HEK293T (cell line): ENCODE data around the gene THEM4.

Source experiments
- ARNT ChIP-seq: fragments of 450-650 bp; IDR thresholded peaks from 2 replicates; pipeline ENCODE4 v1.6.1; 2017; ENCODE audit warnings: mild to moderate bottlenecking
- BHLHE40 ChIP-seq: fragments of 450-650 bp; IDR thresholded peaks from 2 replicates; pipeline ENCODE4 v1.6.1; 2016; ENCODE audit warnings: mild to moderate bottlenecking, moderate library complexity, borderline replicate concordance
- ELF4 ChIP-seq: fragments of 450-650 bp; IDR thresholded peaks from 2 replicates; pipeline ENCODE4 v1.6.1; 2017; ENCODE audit warnings: antibody characterized with exemption
- FOXA1 ChIP-seq: fragments of 450-650 bp; IDR thresholded peaks from 2 replicates; pipeline ENCODE4 v1.6.1; 2016; ENCODE audit warnings: mild to moderate bottlenecking
- FOXM1 ChIP-seq: fragments of 450-650 bp; IDR thresholded peaks from 2 replicates; pipeline ENCODE4 v1.6.1; 2017; ENCODE audit warnings: mild to moderate bottlenecking, borderline replicate concordance
- HDGF ChIP-seq: fragments of 450-650 bp; IDR thresholded peaks from 2 replicates; pipeline ENCODE4 v1.6.1; 2017; ENCODE audit warnings: antibody characterized with exemption, borderline replicate concordance
- LEF1 ChIP-seq: fragments of 450-650 bp; IDR thresholded peaks from 2 replicates; pipeline ENCODE4 v1.6.1; 2017; ENCODE audit warnings: mild to moderate bottlenecking, borderline replicate concordance
- NFRKB ChIP-seq: fragments of 450-650 bp; IDR thresholded peaks from 2 replicates; pipeline ENCODE4 v1.6.1; 2016; ENCODE audit warnings: mild to moderate bottlenecking, moderate library complexity
- SP1 ChIP-seq: fragments of 450-650 bp; IDR thresholded peaks from 2 replicates; pipeline ENCODE4 v1.6.1; 2017
- SUZ12 ChIP-seq: fragments of 450-650 bp; IDR thresholded peaks from 2 replicates; pipeline ENCODE4 v1.6.1; 2016; ENCODE audit warnings: mild to moderate bottlenecking
- TARDBP ChIP-seq: fragments of 450-650 bp; IDR thresholded peaks from 2 replicates; pipeline ENCODE4 v1.6.1; 2016
- TF ChIP-seq, protein P1 (sequence below): fragments of 450-650 bp; IDR thresholded peaks from 2 replicates; pipeline ENCODE4 v1.6.1; 2016

DNA sequence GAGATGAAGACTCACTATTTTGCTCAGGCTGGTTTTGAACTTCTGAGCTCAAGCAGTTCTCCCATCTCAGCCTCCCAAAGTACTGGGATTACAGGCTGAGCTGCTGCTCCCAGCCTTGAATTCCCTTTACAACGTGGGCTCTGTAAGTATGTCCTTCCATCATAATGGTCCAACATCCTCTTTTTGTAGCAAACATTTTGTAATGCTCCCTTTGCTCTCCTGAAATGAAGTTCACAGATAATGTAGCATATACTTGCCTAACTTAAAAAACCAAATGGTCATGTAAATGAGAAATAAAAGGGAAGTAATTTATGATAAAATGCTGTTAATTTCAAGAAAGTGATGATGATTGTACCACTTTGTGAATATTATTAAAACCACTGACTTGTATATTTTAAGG, 30.5 kb upstream of the THEM4 start:
- no peak for TF ChIP-seq SUZ12
- TF ChIP-seq TARDBP = no peak
- TF ChIP-seq FOXM1 = no peak
- TF ChIP-seq, protein P1, sequence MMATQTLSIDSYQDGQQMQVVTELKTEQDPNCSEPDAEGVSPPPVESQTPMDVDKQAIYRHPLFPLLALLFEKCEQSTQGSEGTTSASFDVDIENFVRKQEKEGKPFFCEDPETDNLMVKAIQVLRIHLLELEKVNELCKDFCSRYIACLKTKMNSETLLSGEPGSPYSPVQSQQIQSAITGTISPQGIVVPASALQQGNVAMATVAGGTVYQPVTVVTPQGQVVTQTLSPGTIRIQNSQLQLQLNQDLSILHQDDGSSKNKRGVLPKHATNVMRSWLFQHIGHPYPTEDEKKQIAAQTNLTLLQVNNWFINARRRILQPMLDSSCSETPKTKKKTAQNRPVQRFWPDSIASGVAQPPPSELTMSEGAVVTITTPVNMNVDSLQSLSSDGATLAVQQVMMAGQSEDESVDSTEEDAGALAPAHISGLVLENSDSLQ = no peak
- TF ChIP-seq NFRKB = no peak
- TF ChIP-seq BHLHE40 = no peak
- TF ChIP-seq ELF4 = no peak
- TF ChIP-seq FOXA1 = no peak
- TF ChIP-seq ARNT = no peak
- TF ChIP-seq LEF1 = no peak
- no peak for TF ChIP-seq SP1
- no peak for TF ChIP-seq HDGF
